AG04449 (cell line): ENCODE data around the gene CTSF.

Experiments
- CTCF ChIA-PET: fragments of 350-600 bp; formaldehyde crosslinking; extraction: SDS; loops from one replicate; lab custom pipeline; 2021; ENCODE audit warnings: antibody characterized with exemption; lab: Yijun Ruan, JAX
- POLR2A ChIA-PET: fragments of 400-600, 350-600 bp; formaldehyde crosslinking; extraction: SDS; loops from one replicate; lab custom pipeline; 2020; ENCODE audit warnings: antibody characterized with exemption, inconsistent platforms; lab: Yijun Ruan, JAX
- DNase-seq: peaks from one replicate; pipeline ENCODE4 v3.0.0-alpha.2; 2010; ENCODE audit warnings: low read depth, low spot score
- H3K4me3 ChIP-seq: 2 replicates; pipeline ENCODE4 v1.5.1; 2011; ENCODE audit warnings: low read depth, mild to moderate bottlenecking, control low read depth, low read length
- TF ChIP-seq, protein P1 (sequence below): IDR thresholded peaks from one replicate; pipeline ENCODE4 v1.5.1; 2011; ENCODE audit warnings: mild to moderate bottlenecking, moderate library complexity, low read length, control low read depth, inconsistent platforms; ENCODE audit not compliant: insufficient read depth; ENCODE audit errors: missing control alignments

The CTSF gene

DNA sequence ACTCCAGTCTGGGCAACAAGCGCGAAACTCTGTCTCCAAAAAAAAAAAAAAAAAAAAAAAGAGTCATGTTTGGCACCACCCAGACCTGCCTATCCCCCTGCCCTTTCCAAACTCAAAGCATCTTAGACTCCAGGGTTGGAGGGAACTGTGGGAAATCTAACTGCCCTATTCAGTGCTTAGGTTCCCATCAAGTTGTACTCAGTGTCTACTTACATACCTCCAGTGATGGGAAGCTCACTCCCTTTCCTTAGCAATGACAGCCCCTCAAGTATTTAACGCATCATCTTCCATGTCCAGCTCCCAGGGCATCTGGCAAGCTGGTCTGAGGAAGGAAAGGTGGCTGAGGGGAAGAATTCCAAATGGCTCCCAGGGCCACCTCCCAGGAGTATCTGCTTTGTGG, 18.7 kb downstream of the CTSF start:
- no peak overlapping the region for H3K4me3 ChIP-seq
- DNase-seq, result no peak
- POLR2A ChIA-PET, result interaction anchor here (0.7 kb wide), 1 partner anchor 64 kb away, joined by 3 read pairs; no protein-coding TSS in a partner anchor
- TF ChIP-seq, protein P1, sequence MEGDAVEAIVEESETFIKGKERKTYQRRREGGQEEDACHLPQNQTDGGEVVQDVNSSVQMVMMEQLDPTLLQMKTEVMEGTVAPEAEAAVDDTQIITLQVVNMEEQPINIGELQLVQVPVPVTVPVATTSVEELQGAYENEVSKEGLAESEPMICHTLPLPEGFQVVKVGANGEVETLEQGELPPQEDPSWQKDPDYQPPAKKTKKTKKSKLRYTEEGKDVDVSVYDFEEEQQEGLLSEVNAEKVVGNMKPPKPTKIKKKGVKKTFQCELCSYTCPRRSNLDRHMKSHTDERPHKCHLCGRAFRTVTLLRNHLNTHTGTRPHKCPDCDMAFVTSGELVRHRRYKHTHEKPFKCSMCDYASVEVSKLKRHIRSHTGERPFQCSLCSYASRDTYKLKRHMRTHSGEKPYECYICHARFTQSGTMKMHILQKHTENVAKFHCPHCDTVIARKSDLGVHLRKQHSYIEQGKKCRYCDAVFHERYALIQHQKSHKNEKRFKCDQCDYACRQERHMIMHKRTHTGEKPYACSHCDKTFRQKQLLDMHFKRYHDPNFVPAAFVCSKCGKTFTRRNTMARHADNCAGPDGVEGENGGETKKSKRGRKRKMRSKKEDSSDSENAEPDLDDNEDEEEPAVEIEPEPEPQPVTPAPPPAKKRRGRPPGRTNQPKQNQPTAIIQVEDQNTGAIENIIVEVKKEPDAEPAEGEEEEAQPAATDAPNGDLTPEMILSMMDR, result no peak
- CTCF ChIA-PET, result interaction anchor here (1.2 kb wide), 1 partner anchor 30 kb away, joined by 3 read pairs; no protein-coding TSS in a partner anchor

DNA sequence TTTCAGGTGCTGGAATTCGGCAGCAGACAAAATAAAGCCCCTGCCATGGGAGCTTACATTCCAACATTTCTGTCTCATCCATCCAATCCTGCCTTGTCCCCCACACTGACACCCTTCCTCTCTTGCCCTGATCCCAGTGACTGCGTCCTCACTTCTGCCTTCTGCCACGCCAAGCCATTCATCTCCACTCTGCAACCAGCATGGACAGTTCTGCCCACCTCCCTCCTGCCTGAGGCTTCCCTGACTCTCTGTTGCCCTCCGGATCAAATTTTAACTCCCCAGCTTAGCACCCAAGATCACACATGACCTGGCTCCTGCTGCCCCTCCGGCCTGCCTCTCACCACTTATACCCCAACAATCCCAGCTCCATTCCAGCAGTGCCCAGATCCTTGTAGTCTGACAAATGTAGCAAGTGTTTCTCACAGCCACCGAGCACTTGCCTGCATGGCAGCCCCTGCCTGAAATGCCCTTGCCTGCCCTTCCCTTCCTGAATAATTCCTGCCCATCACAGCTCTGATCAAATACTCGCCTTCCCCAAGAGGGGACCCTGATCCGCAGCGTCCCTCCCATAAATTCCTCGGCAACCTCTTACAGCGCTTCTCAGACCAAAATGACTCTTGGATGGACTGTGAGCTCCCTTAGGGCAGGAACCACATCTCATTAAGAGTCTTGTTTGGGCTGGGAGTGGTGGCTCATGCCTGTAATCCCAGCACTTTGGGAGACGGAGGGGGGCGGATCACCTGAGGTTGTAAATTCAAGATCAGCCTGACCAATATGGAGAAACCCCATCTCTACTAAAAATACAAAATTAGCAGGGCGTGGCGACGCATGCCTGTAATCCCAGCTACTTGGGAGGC, 19.4 kb downstream of the CTSF start:
- CTCF ChIA-PET, result interaction anchor here (1.2 kb wide), 2 partner anchors 18 to 30 kb away, joined by 3 read pairs; no protein-coding TSS in a partner anchor
- POLR2A ChIA-PET, result interaction anchor here (0.7 kb wide), 1 partner anchor 63 kb away, joined by 3 read pairs; no protein-coding TSS in a partner anchor
- TF ChIP-seq, protein P1, result no peak

DNA sequence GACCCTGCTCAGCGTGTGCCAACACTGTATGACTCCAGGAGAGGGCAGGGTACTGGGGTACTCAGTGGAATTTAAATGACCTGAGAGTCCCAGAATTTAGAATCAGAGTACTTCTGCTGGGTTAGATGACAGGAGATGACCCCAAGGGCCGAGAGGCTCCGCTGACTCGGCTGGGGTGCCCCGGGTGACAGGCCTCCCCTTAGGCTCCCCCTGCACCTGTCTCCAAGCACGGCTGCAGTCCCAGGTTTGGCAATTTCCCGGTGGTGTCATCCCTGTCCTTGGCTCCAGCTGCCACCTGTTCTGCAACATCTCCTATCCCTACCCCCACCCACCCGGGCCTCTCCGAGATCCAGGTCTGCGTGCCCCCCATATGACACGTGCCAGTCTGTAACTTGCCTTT, 20.4 kb downstream of the CTSF start:
- TF ChIP-seq, protein P1, result no peak
- POLR2A ChIA-PET, result no interaction called here
- CTCF ChIA-PET, result interaction anchor here (1.2 kb wide), 1 partner anchor 19 kb away, joined by 3 read pairs; no protein-coding TSS in a partner anchor
- H3K4me3 ChIP-seq, result no peak overlapping the region
- no peak for DNase-seq

More for the DNA sequence above, 19.4 kb downstream of the CTSF start:
- DNase-seq, result no peak
- H3K4me3 ChIP-seq, result no peak overlapping the region

DNA sequence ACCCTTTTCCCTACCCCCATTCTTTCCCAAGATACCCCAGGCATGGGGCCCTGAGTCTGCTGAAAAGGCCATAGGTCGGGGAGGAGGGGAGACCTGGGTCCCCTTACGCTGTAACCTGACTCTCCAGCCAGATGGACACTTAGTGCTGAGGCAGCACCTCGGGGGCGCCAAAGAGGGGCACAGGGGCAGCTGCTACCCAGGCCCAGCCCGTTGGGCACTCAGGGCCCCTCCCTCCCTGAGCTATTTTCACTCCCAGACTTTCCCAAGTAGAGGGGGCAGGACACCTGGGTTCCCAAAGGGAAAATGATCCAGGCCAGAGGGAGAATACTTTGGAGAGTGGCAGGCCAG, 20.8 kb downstream of the CTSF start:
- CTCF ChIA-PET, result no interaction called here
- TF ChIP-seq, protein P1, result no peak

DNA sequence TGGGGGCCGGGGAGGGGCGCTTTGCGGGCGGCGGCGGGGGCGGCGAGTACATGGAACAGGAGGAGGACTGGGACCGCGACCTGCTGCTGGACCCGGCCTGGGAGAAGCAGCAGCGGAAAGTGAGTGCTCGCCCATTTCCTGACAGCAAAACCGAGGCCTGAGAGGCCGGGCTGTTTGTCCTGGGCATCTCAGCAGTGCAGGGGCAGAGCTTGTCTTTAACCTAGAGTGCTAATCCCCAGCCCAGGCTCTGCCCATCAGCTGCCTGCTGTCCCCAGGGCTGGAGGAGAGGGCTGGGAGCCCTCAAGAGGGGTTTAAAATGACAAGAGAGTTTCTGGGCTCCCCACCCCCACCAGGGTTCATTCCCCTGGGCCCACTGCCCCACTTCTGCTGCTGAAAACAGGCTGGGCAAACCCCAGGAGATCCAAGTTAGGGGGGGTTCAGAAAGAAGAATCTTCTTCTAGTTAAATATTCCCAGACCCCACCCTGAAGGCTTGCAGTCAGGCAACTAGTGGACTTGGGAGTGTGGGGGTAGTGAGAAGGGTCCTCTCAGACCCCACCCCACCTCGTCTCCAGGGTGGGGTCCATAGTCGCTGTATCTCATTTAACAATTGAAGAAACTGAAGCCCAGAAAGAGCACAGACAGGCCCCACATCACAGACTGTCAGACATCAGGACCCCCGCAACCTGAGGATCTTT, 21.3 kb downstream of the CTSF start:
- ChIA-PET CTCF (interaction anchor here (1.0 to 1.5 kb wide), 3 partner anchors 138 to 148 kb away, joined by 4 to 7 read pairs (median 5); no protein-coding TSS in a partner anchor), POLR2A (interaction anchor here (1.9 kb wide), 1 partner anchor 131 kb away, joined by 11 read pairs; the partner anchor contains the start of gene RBM4B)
- TF ChIP-seq, protein P1, result no peak
- H3K4me3 ChIP-seq, result no peak overlapping the region
- no peak for DNase-seq

More for the DNA sequence above, 20.8 kb downstream of the CTSF start:
- no peak for DNase-seq
- no peak overlapping the region for H3K4me3 ChIP-seq
- POLR2A ChIA-PET, result no interaction called here
